Measurements from ENCODE around the gene HDHD3.

GRCh38 chr9:113348437-113348836 lies 28.3 kb downstream of the HDHD3 start:
- TF ChIP-seq TOX (CRISPR knock-in tag; IDR thresholded peaks at IDR 0.05; ENCODE audit: borderline replicate concordance) (no peak), ZFP3 (CRISPR knock-in tag; IDR thresholded peaks at IDR 0.05) (no peak), BACH2 (CRISPR knock-in tag; IDR thresholded peaks at IDR 0.05; ENCODE audit: borderline replicate concordance) (no peak), ZNF565 (CRISPR knock-in tag; conservative IDR thresholded peaks at IDR 0.05; ENCODE audit: low read depth) (no peak), ZFP30 (CRISPR knock-in tag; IDR thresholded peaks at IDR 0.05) (no peak), ZNF70 (CRISPR knock-in tag; IDR thresholded peaks at IDR 0.05) (no peak), CREB5 (CRISPR knock-in tag; IDR thresholded peaks at IDR 0.05; ENCODE audit: low read depth) (no peak), OSR1 (CRISPR knock-in tag; IDR thresholded peaks at IDR 0.05) (no peak), GLIS3 (CRISPR knock-in tag; IDR thresholded peaks at IDR 0.05) (no peak), PPARA (CRISPR knock-in tag; IDR thresholded peaks at IDR 0.05; ENCODE audit: borderline replicate concordance) (no peak), ARNTL (CRISPR knock-in tag; IDR thresholded peaks at IDR 0.05; ENCODE audit: borderline replicate concordance, low read depth) (no peak)
- TF ChIP-seq, protein P1, sequence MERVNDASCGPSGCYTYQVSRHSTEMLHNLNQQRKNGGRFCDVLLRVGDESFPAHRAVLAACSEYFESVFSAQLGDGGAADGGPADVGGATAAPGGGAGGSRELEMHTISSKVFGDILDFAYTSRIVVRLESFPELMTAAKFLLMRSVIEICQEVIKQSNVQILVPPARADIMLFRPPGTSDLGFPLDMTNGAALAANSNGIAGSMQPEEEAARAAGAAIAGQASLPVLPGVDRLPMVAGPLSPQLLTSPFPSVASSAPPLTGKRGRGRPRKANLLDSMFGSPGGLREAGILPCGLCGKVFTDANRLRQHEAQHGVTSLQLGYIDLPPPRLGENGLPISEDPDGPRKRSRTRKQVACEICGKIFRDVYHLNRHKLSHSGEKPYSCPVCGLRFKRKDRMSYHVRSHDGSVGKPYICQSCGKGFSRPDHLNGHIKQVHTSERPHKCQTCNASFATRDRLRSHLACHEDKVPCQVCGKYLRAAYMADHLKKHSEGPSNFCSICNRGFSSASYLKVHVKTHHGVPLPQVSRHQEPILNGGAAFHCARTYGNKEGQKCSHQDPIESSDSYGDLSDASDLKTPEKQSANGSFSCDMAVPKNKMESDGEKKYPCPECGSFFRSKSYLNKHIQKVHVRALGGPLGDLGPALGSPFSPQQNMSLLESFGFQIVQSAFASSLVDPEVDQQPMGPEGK (CRISPR knock-in tag; IDR thresholded peaks at IDR 0.05; ENCODE audit: borderline replicate concordance) = no peak
